ENCODE results near the gene PARL.
"Not testable (repeated sequence)": the region's sequence is repeated elsewhere in the genome, so short reads cannot be mapped to it uniquely, and the experiment has no call there.

Gene PARL

DNA sequence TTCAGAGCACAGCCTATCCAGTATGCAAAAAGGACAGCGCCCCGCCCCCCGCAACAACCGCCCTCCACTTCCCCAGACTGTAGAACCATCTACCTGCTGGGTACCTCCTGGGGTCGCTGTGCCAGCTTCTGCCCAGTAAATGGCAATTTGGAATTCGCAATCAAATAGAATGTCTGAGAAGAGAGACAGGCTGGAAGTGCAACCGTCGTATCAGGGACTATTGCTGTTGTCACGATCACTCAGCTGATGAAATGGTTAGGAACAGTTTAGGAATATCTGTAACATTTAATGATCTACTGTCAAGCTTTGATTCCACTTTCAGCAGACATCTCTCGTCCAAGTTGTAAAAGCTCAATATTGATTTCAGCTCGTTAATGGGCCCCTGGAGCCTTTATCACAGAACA lies 13.3 kb upstream of the PARL start:
- no peak for DNase-seq

GRCh38 chr3:183897606-183898005 lies 12.9 kb upstream of the PARL start:
- DNase-seq = no peak

DNA sequence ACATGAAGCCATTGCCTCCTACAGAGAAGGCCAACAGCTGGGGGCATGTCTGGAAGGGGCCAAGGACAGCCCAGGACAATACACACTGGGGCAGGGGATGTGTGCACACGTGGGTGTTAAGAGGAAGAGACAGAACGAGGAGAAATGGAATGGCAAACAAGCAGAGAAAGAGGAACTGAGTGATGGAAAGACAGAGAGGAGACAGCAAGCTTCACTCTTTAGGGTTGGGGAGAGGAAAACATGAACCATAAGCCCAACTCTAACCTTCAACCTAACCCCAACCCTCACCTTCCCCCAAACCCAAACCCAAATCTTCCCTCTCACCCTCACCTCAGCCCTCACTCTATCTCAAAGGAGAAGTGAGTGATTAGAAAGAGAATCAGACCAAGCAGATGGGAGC lies 11.9 kb upstream of the PARL start:
- no peak for DNase-seq

- no peak for DNase-seq
Measured at GRCh38 chr3:183896184-183896583, 11.5 kb upstream of the PARL start.

DNA sequence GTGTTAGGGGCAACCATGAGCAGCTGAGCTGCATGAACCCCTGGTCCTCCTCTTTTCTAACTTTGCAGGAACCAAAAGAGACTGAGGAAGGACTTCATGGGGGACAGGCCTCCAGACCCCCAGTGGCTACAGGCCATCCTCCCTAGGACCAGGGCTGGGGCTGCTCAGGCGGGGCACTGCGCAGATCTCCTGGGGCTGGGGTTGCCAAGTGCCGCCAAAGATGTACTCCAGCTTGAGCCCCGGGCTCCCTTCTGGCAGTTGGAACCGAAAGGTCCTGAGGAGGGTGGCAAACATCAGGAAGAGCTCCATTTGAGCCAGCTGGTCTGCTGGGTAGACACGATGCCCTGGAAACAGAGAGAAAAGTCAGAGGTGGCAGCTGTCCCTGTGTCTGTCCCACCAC lies 11.1 kb upstream of the PARL start:
- DNase-seq = no peak

GRCh38 chr3:183895296-183895695 lies 10.6 kb upstream of the PARL start:
- peak; percentile 16 for DNase-seq

DNA sequence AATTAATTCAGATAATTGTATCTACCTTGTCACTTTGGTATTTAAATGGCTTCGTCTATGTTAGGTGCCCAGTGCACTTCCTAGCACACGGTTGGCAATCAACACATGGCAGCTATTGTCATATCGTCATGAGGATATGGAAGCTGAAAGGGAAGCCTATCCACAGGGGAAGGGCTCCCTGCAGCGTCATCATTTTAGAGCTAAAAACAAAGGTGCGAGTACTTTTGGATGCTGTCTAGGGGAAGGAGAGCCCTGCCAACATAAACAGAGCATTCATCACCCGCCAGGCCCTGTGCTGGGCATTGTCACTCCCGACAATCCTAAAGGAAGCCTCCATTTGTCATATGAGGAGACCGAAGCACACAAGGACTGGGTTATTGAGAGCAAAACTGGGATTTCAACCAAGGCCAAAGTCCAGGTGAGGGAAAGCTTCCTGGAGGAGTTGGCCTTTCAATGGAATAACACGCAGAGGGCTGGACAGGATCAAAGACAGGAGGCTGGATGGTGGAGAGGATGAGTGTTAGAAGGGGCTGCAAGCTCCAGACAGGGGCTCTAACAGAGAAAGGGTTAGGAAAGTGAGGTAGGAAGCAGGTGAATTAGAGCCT lies 8.0 kb upstream of the PARL start:
- no peak for DNase-seq

- no peak for DNase-seq
Measured at GRCh38 chr3:183885766-183886165, 1.1 kb upstream of the PARL start.

- DNase-seq = no peak
Measured at GRCh38 chr3:183884097-183884426, 618 bp downstream of the PARL start.

GRCh38 chr3:183883291-183884096 lies 1.2 kb downstream of the PARL start:
- no peak for DNase-seq

DNA sequence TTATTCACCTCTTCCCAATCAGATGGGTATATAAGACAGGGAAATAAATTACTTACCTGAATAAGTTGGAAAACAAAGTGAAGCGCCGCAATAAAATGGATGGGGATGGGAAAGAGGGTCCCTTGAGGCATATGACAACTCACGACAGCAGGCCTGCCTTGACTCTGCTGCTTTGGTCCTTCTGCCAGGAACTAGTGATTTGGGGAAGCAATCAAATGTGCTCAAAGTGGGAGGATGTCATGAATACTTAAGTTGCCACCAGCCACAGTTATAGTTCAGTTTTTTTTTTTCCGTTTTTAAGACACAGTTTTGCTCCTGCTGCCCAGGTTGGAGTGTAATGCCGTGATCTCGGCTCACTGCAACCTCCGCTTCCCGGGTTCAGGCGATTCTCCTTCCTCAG lies 4.6 kb downstream of the PARL start:
- no peak for DNase-seq

- no peak for DNase-seq
Measured at GRCh38 chr3:183879243-183879642, 5.4 kb downstream of the PARL start.

GRCh38 chr3:183878071-183878470 lies 6.6 kb downstream of the PARL start:
- peak; percentile 77 for DNase-seq

DNA sequence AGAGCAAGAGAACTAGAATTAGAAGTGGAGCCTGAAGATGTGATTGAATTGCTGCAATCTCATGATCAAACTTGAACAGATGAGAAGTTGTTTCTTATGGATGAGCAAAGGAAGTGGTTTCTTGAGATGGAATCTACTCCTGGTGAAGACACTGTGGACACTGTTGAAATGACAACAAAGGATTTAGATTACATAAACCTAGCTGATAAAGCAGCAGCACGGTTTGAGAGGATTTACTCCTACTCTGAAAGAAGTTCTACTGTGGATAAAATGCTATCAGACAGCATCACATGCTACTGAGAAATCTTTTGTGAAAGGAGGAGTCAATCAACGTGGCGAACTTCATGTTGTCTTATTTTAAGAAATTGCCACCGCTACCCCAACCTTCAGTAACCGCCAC lies 7.5 kb downstream of the PARL start:
- DNase-seq = not testable (repeated sequence)

DNA sequence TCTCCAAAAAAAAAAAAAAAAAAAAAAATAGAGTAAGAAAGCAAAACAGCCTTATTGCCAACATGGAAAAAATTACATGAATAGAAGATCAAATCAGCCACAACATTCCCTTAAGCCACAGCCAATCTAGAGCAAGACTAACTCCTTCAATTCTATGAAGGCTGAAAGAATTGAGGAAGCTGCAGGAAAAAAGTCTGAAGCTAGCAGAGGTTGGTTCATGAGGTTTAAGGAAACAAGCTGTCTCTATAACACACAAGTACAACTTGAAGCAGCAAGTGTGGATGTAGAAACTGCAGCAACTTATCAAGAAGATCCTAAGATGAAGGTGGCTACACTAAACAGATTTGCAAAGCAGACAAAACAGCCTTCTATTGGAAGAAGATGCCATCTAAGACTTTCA lies 9.3 kb downstream of the PARL start:
- no peak for DNase-seq

GRCh38 chr3:183873914-183874313 lies 10.8 kb downstream of the PARL start:
- no peak for DNase-seq

GRCh38 chr3:183871541-183871940 lies 13.1 kb downstream of the PARL start:
- no peak for DNase-seq

DNA sequence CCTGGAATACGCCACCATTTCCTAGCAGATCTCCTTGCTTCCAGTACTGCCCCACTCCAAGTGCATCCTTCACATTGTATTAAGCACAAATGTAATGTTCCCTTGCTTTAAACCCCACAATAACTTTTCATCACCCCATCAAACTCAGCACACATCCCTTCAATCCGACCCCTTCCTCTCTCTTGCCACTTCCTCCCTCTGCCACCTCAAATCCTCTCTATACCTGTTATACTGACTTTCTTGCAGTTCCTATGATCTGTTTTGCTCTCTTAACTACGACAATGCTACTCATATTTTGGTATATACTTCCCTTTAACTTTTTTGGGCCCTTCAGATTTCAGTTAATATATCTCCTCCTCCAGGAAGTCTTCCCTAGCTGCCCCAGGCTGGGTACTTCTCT lies 14.1 kb downstream of the PARL start:
- no peak for DNase-seq

DNA sequence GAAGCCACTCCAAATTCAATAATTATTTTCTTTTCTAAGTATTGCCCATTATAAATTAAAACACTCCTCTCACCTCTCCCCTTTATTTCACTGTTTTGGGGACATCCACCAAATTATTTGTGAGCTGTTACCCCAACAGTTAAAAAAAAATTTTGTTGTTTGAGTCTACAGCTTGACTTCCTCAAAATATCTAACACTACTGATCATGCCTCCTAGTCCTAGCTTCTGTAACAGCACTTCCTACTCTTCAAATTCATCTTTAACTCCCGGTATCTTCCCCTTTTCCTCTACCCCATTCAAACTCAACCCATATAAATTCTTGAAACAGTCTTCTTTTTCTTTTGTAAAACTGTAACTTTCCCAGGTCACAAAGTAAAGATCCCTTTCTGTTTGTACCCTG lies 15.9 kb downstream of the PARL start:
- no peak for DNase-seq

DNA sequence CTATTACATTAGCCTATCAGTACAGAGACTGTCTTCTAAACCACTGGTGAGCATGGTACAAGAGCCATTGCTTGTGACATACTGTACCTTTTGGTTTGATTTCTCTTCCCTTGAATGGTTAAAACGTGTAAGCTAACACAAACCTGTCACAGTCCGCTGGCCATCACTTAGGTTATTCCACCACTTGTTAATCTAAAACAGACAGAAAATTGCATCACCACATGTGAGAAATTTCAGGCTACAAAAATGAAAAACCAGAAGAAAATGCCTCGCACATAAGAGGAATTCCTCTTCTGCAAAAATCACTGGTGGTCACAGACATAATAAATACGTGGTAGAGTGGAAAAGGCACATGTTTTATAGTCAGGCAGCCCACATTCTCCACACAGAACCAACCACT lies 22.1 kb downstream of the PARL start:
- DNase-seq = no peak

DNA sequence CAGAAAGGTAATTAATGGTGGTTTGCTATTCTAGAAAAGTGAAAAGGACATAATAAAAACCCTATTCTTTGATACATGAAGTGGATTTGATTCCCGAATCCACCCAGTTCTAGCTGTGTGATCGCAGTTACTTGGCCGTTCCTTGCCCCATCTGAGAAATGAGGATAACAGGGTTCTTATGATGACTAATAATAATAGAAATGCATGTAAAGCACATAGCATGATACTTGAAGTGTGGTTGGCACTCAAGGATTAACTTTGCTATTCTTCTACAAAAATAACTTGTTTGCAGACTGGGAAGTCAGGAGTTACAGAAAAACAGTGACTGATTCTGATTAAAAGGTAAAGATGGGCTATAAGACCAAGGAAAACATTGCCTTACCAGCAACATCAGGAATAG lies 26.8 kb downstream of the PARL start:
- DNase-seq = no peak

- DNase-seq = no peak
Measured at GRCh38 chr3:183854318-183855035, 30.2 kb downstream of the PARL start.

- peak; percentile 46 for DNase-seq
Measured at GRCh38 chr3:183845608-183846288, 38.9 kb downstream of the PARL start.

DNA sequence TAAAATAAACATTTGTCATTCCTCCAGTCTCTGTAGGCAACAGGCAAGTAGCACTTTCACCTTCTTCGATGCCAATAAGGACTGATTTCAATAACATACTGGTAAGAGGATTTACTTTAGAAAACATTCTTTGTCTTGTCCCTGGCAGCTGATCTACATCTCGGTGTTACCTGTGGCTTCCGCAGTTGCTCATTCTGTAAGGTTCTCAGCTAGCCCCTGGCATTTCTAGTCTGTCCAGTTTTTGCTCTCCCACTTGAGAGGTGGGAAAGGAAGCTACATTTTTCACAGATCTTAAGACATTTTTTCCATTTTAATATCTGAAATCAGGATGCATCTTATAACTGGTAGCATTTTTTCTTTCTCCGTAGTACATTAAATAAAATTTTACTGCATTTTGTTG lies 39.6 kb downstream of the PARL start:
- DNase-seq = no peak

All from GDM1 (cell line).